Islet precursor cell (in vitro differentiated cells): ENCODE results near the gene C3orf52.
A peak's percentile ranks its signal among the peaks of the same experiment; 100 is the strongest.
"Not testable (repeated sequence)": the region's sequence is repeated elsewhere in the genome, so short reads cannot be mapped to it uniquely, and the experiment has no call there.

Experiments used
- DNase-seq: peaks from one replicate; pipeline ENCODE4 v3.0.0-alpha.2; 2018

The C3orf52 gene

GRCh38 chr3:112086076-112086854 is at the start of gene C3orf52:
TSS of gene C3orf52 (plus strand) at chr3:112086389. CDS start at chr3:112086408, 19 bp downstream.
- peak; percentile 96 for DNase-seq

- DNase-seq = not testable (repeated sequence)
Observed at GRCh38 chr3:112037194-112037593, 49.0 kb upstream of the C3orf52 start.

- no peak for DNase-seq
Observed at GRCh38 chr3:112038863-112039262, 47.3 kb upstream of the C3orf52 start.

GRCh38 chr3:112041321-112041720 is 44.9 kb upstream of the C3orf52 start:
- DNase-seq = no peak

GRCh38 chr3:112042842-112043280 is 43.3 kb upstream of the C3orf52 start:
- DNase-seq = no peak

GRCh38 chr3:112043621-112044201 is 42.5 kb upstream of the C3orf52 start:
- peak; percentile 58 for DNase-seq

GRCh38 chr3:112046599-112046998 is 39.6 kb upstream of the C3orf52 start:
- no peak for DNase-seq

GRCh38 chr3:112047264-112047663 is 38.9 kb upstream of the C3orf52 start:
- no peak for DNase-seq

- peak; percentile 56 for DNase-seq
Observed at GRCh38 chr3:112048911-112049310, 37.3 kb upstream of the C3orf52 start.

GRCh38 chr3:112053229-112053628 is 33.0 kb upstream of the C3orf52 start:
- DNase-seq = no peak

GRCh38 chr3:112056451-112056929 is 29.7 kb upstream of the C3orf52 start:
- DNase-seq = no peak

GRCh38 chr3:112059497-112059896 is 26.7 kb upstream of the C3orf52 start:
- DNase-seq = no peak

GRCh38 chr3:112061152-112061551 is 25.0 kb upstream of the C3orf52 start:
- no peak for DNase-seq

GRCh38 chr3:112072387-112073060 is 13.7 kb upstream of the C3orf52 start:
- not testable (repeated sequence) for DNase-seq

GRCh38 chr3:112074006-112074405 is 12.2 kb upstream of the C3orf52 start:
- DNase-seq = no peak

GRCh38 chr3:112074616-112075497 is 11.3 kb upstream of the C3orf52 start:
- peak; percentile 98 for DNase-seq

GRCh38 chr3:112078125-112079083 is 7.8 kb upstream of the C3orf52 start:
- DNase-seq = no peak

GRCh38 chr3:112083239-112083638 is 3.0 kb upstream of the C3orf52 start:
- no peak for DNase-seq

GRCh38 chr3:112084980-112085705 is 1.0 kb upstream of the C3orf52 start:
- peak; percentile 81 for DNase-seq

- peak; percentile 55 for DNase-seq
Observed at GRCh38 chr3:112085735-112086075, 484 bp upstream of the C3orf52 start.
